ENCODE data around the gene SGMS1. TPM values are rescaled to one million over a fixed set of nuclear protein-coding genes. Genes with fewer than 3 reads are reported as not detected.

The SGMS1 gene
- total and polyA plus RNA-seq, 2 donors (not counting 1 experiment from before 2014, with no cell fraction given) = 39.9 to 82.1 TPM

DNA sequence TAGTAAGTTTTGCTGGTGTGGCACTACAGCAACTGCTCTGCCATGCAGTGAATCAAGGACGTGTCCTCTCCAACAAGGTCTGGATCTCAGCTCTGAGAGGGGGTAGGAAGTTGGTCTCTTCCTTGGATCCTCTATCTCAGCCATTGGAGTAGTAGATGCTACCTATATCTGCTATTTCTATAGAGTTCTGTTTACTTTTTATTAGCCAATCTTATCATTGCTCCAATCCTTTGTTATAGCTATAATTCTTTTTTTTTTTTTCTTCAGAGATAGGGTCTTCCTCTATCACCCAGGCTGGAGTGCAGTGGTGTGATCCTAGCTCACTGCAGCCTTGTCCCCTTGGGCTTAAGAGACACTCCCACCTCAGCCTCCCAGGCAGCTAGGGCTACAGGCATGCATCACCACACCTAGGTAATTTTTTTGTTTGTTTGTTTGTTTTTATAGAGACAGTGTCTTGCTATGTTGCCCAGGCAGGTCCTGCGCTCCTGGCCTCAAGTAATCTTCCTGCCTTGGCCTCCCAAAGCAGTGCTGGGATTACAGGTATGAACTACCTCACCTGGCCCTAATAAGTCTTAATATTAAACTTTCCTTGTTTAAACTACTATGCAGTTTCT lies 217.2 kb downstream of the SGMS1 start:
- H3K9me3 ChIP-seq (ENCODE audit: control insufficient read depth, insufficient read depth, low read depth, low read length) = no peaks in the 10 kb centered on the region
- peaks cover 6% of the 10 kb centered on the region for H3K4me1 ChIP-seq (ENCODE audit: control insufficient read depth, extremely low read depth, insufficient read depth, low read length)
- no peak overlapping the region for H3K9ac ChIP-seq (ENCODE audit: insufficient read depth, low read length)
- H3K4me2 ChIP-seq (ENCODE audit: extremely low read depth, insufficient read depth, low read length) = no peak overlapping the region
- no peak overlapping the region for H3K4me3 ChIP-seq (replicated peaks in 1 of 4; ENCODE audit: control extremely low read depth in 1 of 4, insufficient read depth in 1 of 4, low read depth in 3 of 4, low read length in 4 of 4)
- no peaks in the 10 kb centered on the region for H4K20me1 ChIP-seq (ENCODE audit: control insufficient read depth, extremely low read depth, insufficient read depth, low read length)
- no peak for DNase-seq (ENCODE audit: low read depth in 2 of 2)
- H3K79me2 ChIP-seq (ENCODE audit: control insufficient read depth, insufficient read depth, low read length) = peaks cover 61% of the 10 kb centered on the region
- H3K27ac ChIP-seq (ENCODE audit: insufficient read depth, low read length) = no peak overlapping the region
- H3K36me3 ChIP-seq (ENCODE audit: control insufficient read depth, insufficient read depth, low read length) = no peaks in the 10 kb centered on the region
- H3K27me3 ChIP-seq (ENCODE audit: control insufficient read depth, insufficient read depth, low read length) = no peaks in the 10 kb centered on the region
- no peak overlapping the region for H2AFZ ChIP-seq (ENCODE audit: low read length)
- no peak for TF ChIP-seq EZH2 (IDR thresholded peaks at IDR 0.05; ENCODE audit: low read length, missing control alignments)
- TF ChIP-seq, protein P1, sequence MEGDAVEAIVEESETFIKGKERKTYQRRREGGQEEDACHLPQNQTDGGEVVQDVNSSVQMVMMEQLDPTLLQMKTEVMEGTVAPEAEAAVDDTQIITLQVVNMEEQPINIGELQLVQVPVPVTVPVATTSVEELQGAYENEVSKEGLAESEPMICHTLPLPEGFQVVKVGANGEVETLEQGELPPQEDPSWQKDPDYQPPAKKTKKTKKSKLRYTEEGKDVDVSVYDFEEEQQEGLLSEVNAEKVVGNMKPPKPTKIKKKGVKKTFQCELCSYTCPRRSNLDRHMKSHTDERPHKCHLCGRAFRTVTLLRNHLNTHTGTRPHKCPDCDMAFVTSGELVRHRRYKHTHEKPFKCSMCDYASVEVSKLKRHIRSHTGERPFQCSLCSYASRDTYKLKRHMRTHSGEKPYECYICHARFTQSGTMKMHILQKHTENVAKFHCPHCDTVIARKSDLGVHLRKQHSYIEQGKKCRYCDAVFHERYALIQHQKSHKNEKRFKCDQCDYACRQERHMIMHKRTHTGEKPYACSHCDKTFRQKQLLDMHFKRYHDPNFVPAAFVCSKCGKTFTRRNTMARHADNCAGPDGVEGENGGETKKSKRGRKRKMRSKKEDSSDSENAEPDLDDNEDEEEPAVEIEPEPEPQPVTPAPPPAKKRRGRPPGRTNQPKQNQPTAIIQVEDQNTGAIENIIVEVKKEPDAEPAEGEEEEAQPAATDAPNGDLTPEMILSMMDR (conservative IDR thresholded peaks at IDR 0.05 in 1 of 2, IDR thresholded peaks at IDR 0.05 in 1 of 2; ENCODE audit: low read depth in 1 of 2, low read length in 2 of 2) = no peak

DNA sequence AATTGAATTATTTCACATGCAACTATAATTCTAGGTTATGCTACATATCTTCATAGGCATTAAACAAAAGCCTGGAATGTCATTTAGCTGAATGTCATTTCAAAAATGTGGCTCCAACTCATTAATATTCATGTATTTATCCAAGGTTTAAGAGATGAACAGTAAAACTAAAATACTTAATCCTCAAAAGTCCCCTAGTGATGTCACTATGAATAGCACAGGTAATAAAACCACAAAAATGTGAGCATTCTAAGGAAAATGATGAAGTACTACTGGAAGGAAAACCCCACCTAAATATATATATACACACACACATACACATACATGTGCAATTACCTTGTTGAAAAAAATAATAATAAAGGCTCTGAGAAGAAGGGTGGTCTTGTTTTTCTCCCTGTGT lies 218.0 kb downstream of the SGMS1 start:
- H4K20me1 ChIP-seq (ENCODE audit: control insufficient read depth, extremely low read depth, insufficient read depth, low read length) = no peaks in the 10 kb centered on the region
- H3K9ac ChIP-seq (ENCODE audit: insufficient read depth, low read length) = no peak overlapping the region
- H2AFZ ChIP-seq (ENCODE audit: low read length) = no peak overlapping the region
- H3K79me2 ChIP-seq (ENCODE audit: control insufficient read depth, insufficient read depth, low read length) = peaks cover 61% of the 10 kb centered on the region
- no peak overlapping the region for H3K4me3 ChIP-seq (replicated peaks in 1 of 4; ENCODE audit: control extremely low read depth in 1 of 4, insufficient read depth in 1 of 4, low read depth in 3 of 4, low read length in 4 of 4)
- TF ChIP-seq, protein P1 (conservative IDR thresholded peaks at IDR 0.05 in 1 of 2, IDR thresholded peaks at IDR 0.05 in 1 of 2; ENCODE audit: low read depth in 1 of 2, low read length in 2 of 2) = no peak
- TF ChIP-seq EZH2 (IDR thresholded peaks at IDR 0.05; ENCODE audit: low read length, missing control alignments) = no peak
- no peak overlapping the region for H3K27ac ChIP-seq (ENCODE audit: insufficient read depth, low read length)
- H3K4me1 ChIP-seq (ENCODE audit: control insufficient read depth, extremely low read depth, insufficient read depth, low read length) = peaks cover 4% of the 10 kb centered on the region
- no peak overlapping the region for H3K4me2 ChIP-seq (ENCODE audit: extremely low read depth, insufficient read depth, low read length)
- H3K9me3 ChIP-seq (ENCODE audit: control insufficient read depth, insufficient read depth, low read depth, low read length) = no peaks in the 10 kb centered on the region
- H3K36me3 ChIP-seq (ENCODE audit: control insufficient read depth, insufficient read depth, low read length) = no peaks in the 10 kb centered on the region
- DNase-seq (ENCODE audit: low read depth in 2 of 2) = no peak
- H3K27me3 ChIP-seq (ENCODE audit: control insufficient read depth, insufficient read depth, low read length) = no peaks in the 10 kb centered on the region

DNA sequence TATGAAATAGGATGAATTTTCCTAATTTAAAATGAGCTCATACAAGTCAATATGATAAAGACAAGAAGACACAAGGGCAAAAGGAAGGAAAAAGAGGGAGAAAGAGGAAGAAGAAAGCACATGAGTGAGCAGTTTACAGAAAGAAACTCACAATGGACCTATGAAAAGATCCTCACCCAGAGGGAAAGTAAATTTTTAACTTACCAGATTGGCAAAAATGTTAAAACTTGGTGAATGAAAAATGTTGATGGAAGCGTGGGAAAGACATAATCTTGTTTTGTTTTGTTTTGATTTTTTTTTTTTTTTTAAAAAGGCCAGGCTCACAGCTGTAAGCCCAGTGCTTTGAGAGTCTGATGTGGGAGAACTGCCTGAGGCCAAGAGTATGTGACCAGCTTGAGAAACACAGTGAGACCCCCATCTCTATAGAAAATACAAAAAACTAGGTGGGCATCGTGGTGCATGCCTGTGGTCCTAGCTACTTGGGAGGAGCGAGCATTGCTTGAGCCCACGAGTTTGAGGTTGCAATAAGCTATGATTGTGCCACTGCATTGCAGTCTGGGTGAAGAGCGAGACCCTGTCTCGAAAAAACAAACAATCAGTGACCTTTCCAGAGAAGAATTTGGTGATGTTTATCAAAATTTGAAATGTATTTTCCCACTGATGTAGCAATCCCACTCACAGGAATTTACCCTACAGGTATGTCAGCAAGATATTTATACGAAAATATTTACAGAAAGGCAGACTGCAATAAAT lies 219.6 kb downstream of the SGMS1 start:
- TF ChIP-seq, protein P1 (conservative IDR thresholded peaks at IDR 0.05 in 1 of 2, IDR thresholded peaks at IDR 0.05 in 1 of 2; ENCODE audit: low read depth in 1 of 2, low read length in 2 of 2) = no peak
- no peak for TF ChIP-seq EZH2 (IDR thresholded peaks at IDR 0.05; ENCODE audit: low read length, missing control alignments)
- H3K36me3 ChIP-seq (ENCODE audit: control insufficient read depth, insufficient read depth, low read length) = no peaks in the 10 kb centered on the region
- no peaks in the 10 kb centered on the region for H3K27me3 ChIP-seq (ENCODE audit: control insufficient read depth, insufficient read depth, low read length)
- no peak for DNase-seq (ENCODE audit: low read depth in 2 of 2)
- H3K79me2 ChIP-seq (ENCODE audit: control insufficient read depth, insufficient read depth, low read length) = peaks cover 54% of the 10 kb centered on the region
- H3K27ac ChIP-seq (ENCODE audit: insufficient read depth, low read length) = no peak overlapping the region
- H3K4me1 ChIP-seq (ENCODE audit: control insufficient read depth, extremely low read depth, insufficient read depth, low read length) = no peaks in the 10 kb centered on the region
- no peak overlapping the region for H3K4me2 ChIP-seq (ENCODE audit: extremely low read depth, insufficient read depth, low read length)
- no peaks in the 10 kb centered on the region for H3K9me3 ChIP-seq (ENCODE audit: control insufficient read depth, insufficient read depth, low read depth, low read length)
- H4K20me1 ChIP-seq (ENCODE audit: control insufficient read depth, extremely low read depth, insufficient read depth, low read length) = no peaks in the 10 kb centered on the region
- no peak overlapping the region for H3K4me3 ChIP-seq (replicated peaks in 1 of 4; ENCODE audit: control extremely low read depth in 1 of 4, insufficient read depth in 1 of 4, low read depth in 3 of 4, low read length in 4 of 4)
- H3K9ac ChIP-seq (ENCODE audit: insufficient read depth, low read length) = no peak overlapping the region
- no peak overlapping the region for H2AFZ ChIP-seq (ENCODE audit: low read length)
